ENCODE measurements around the gene GRHL1.
"Not testable (repeated sequence)": the region's sequence is repeated elsewhere in the genome, so short reads cannot be mapped to it uniquely, and the experiment has no call there.

GRHL1 gene

GRCh38 chr2:10027660-10028330, 76.3 kb downstream of the GRHL1 start:
- DNase-seq (ENCODE audit: low spot score) = no peak

DNA sequence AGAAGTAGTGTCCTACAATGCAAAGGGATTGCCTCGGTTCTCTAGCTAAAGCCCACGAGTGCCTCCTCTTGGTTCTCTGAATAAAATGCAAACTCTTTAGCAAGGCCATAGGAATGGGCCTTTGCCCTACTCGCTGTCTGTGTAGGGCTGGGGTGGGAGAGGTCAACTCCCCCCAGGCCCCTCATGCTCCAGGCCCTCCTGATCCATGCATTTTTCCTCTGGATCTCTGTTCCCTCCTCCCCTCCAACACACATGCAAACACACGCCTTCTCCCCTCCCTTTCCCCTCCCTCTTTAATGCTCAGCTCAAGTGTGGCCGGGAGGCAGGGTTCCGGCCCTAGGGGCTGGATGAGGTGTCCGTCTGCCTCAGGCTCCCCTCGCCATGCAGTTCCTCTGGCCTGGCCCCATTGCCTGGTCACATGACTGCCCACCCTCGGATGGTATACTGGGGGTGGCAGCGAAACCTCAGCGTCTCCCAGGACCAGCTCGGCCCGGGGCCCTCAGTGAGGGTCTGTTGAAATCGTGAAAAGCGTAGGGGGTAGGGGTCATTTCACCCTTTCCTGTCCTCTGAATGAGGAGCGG, 77.0 kb downstream of the GRHL1 start:
- no peak for DNase-seq (ENCODE audit: low spot score)

DNA sequence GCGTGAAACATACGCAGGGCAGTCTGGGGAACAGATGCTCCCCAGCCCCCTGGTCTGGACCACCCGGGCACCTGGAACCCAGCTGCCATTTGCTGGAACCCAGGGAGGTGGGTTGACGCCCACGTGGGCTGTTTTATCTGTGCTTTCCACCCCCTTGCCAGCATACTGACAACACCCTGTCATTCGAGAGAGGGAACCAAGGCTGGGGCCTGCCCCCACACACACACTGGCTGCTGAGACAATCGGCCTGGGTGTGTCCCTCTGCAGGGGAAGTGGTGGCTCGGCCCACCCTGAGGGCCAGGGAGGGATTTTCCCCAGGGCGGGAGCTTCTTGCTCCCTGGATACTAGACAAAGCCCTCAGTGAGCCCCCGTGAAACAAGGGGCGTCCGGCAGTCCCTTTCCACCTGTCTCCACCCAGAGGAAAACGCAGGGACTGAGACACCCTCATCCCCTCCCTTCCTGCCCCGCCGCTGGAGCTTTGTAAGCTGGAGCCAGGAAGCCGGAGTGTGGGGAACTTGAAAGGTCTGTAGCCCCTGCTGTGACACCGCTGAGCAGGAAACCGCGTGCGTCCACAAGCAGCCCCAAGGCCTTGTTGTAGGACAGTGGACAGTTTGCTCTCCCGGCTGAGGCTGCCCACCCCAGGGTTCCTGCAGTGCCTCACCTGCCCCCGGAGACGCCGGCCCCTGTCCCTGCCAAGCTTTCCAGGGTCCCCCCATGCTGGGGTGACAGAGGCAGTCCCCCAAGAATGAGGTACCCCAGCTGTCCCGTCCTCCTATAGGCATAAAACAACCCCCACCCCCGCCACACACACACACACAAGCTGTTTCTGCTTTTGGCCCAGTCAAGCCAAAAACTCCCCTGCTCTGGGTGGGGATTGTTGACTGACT, 77.7 kb downstream of the GRHL1 start:
- no peak for DNase-seq (ENCODE audit: low spot score)

DNA sequence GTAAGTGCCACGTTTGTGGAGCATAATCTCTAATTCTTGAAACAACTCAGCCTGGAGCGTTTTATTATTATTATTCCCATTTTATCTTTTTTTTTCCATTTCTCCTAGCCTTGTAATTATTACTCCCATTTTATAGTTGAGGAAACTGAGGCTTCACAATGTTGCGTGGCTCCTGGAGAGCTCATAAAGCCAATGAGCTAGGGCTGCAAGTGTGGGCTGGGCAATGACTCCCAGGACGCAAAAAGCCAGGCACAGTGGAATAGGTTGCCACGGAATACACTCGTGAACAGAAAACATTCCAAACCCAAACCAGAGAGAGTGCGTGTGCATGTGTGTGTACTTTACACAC, 78.4 kb downstream of the GRHL1 start:
- DNase-seq (ENCODE audit: low spot score) = no peak

DNA sequence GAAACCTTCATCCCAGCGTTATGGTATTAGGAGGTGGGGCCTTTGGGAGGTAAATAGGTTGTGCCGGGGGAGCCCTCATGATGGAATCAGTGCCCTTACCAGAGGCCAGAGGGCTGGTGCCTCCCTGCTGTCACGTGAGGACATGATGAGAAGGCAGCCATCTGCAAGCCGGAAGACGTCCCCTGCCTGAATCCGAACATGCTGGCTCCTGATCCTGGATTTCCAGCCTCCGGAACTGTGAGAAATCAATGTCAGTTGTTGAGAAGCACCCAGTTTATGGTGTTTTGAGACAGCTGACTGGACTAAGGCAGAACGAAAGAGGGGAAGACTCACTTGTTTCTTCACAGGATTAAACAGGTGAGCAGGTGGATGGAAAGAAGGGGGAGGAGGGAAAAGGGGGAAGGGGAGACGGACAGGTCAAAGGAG, 78.8 kb downstream of the GRHL1 start:
- no peak for DNase-seq (ENCODE audit: low spot score)

DNA sequence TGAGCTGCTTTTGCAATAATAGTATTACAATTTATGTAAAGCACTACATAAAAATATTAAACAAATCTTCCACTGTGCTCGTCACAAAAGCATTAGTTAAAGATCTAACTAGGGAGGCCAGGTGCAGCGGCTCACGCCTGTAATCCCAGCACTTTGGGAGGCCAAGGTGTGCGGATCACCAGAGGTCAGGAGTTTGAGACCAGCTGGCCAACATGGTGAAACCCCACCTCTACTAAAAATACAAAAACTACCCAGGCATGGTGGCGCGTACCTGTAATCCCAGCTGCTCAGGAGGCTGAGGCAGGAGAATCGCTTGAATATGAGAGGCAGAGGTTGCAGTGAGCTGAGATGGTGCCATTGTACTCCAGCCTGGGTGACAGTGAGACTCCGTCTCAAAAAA, 79.3 kb downstream of the GRHL1 start:
- DNase-seq (ENCODE audit: low spot score) = not testable (repeated sequence)

GRCh38 chr2:10031886-10032745, 80.6 kb downstream of the GRHL1 start:
- DNase-seq (ENCODE audit: low spot score) = no peak

- no peak for DNase-seq (ENCODE audit: low spot score)
Observed at GRCh38 chr2:10032746-10033105, 81.2 kb downstream of the GRHL1 start.

DNA sequence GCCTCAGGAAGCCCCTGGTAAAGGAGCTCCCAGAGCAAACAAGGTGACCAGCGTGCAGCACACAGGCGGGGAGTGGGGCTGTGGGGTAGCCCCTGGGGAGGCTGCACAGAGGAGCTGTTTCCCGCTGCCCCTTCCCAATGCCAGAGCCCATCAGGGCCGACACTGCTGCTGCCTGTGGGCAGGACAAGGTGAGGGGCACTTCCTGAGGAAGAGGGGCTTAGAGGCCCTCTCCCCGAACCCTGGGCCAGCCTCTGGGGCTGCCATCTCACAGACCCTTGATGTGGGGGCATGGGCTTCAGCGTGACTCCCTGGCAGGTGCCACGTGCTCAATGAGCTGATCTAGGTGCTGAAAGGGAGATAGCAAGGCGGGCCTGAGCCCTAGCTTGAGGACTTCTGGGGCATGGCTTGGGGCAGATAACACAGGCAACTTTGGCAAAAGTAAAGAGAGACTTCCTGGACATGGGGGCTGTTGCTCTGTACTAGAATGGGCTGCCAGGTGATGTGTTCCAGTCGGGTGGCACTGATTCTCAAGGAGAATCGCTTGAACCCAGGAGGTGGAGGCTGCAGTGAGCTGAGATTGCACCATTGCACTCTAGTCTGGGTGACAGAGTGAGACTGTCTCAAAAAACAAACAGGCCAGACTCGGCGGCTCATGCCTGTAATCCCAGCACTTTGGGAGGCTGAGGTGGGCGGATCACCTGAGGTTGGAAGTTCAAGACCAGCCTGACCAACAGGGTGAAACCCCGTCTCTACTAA, 81.9 kb downstream of the GRHL1 start:
- DNase-seq (ENCODE audit: low spot score) = no peak

DNA sequence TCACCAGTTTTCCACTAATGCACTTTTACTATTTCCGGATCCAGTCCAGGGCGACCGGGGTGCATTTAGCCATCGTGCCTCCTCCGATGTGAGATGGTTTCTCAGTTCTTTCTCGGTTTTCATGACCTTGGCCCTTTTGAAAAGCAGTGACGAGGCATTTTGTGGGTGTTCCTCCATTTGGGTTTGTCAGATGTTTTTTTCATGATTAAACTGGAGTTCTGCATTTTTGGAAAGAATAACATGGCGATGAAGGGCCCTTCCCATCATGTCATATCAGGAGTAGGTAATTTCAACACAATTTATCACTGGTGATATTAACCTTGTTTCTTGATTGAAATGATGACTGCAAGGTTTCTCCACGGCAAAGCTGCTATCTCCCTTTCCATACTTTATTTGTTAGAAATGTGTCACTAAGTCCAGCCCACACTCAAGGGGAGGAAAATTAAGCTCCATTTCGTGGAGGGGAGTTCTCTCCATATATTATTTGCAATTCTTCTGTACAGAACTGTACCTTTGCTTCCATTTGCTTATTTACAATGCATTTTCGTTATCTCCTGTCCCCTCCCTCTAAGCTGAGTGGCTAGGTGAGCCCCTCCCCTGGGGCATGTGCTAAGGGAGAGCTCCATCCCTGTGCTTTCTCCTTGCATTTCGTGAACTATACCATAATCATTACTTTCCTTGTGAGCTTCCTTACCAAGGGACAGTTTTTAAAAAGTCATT, 83.0 kb downstream of the GRHL1 start:
- no peak for DNase-seq (ENCODE audit: low spot score)

- DNase-seq (ENCODE audit: low spot score) = no peak
Observed at GRCh38 chr2:10035053-10035422, 83.5 kb downstream of the GRHL1 start.

DNA sequence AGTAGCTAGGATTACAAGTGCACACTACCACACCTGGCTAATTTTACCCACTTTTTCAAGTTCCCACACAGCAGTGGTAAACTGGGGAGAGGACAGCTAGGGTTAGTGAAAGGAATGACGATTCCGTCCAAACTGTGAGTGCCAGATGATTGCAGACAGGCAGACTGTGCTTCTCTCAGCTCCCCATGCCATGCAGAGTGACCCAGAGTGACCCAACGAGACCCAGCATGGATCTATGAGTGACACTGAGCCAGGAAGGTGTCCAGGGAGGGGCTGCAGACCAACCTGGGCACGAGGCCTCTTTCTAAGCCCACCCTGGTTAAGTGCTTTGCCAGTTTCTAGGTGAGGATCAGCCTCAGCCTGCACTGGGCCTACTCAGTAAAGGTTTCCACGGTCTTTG, 84.1 kb downstream of the GRHL1 start:
- no peak for DNase-seq (ENCODE audit: low spot score)

- peak; percentile 23 for DNase-seq (ENCODE audit: low spot score)
Observed at GRCh38 chr2:10036095-10036884, 84.8 kb downstream of the GRHL1 start.

GRCh38 chr2:10038123-10038522, 86.6 kb downstream of the GRHL1 start:
- DNase-seq (ENCODE audit: low spot score) = no peak

- DNase-seq (ENCODE audit: low spot score) = no peak
Observed at GRCh38 chr2:10038716-10039115, 87.2 kb downstream of the GRHL1 start.

- DNase-seq (ENCODE audit: low spot score) = no peak
Observed at GRCh38 chr2:10039658-10040410, 88.3 kb downstream of the GRHL1 start.

GRCh38 chr2:10041711-10042110, 90.2 kb downstream of the GRHL1 start:
- DNase-seq (ENCODE audit: low spot score) = no peak

DNA sequence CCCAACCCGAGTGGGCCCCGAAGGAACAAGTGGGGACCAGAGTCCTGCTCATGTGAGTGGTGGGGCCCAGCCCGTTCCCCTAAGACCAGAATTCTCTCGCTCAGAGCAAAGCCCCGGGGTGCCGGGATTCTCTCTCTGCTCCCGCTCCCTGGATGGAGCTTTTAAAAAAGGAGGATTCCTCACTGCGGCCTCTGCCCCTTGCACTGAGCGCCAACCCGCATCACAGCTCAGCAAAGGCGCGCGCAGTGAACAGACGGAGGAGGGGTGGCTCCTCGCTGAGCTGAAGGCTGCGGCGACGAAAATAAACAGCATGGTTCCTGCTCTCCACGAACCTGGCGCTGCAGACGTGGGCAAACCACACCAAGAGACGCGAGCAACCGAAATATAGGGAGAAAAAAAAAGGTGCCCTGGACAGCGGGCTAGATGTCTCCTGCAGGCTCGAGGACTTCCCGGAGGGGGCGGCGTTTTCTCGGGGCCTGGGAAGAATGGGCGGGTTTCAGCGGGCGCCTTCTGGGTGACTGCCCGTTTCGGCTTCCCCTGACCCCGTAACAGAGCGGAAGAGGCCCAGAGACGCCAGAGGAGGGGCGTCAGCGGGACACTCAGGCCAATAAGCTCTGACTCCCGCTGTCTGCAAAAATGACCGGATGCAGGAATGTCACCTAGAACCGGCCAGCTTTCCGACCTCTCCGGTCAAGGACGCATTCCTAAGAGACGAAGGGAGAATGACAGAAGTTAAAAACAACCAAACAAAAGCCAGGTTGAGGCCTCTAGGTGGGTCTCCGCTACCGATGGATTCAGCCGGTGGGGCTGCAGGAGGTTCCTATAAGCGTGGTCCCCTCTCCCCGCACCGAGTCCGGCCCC, 91.0 kb downstream of the GRHL1 start:
- peak; percentile 6 for DNase-seq (ENCODE audit: low spot score)

All from COLO829 (cell line).